HG03354 (cell line): ENCODE results near the gene SLC6A2.
"Not testable (repeated sequence)": the region's sequence is repeated elsewhere in the genome, so short reads cannot be mapped to it uniquely, and the experiment has no call there.

ENCODE experiments used
- ATAC-seq: cut with Tn5 transposase; IDR thresholded peaks from one replicate; pipeline ENCODE4 v1.9.1; 2021; ENCODE audit warnings: mild to moderate bottlenecking; ENCODE audit not compliant: unreplicated experiment, poor library complexity, severe bottlenecking

Gene SLC6A2

DNA sequence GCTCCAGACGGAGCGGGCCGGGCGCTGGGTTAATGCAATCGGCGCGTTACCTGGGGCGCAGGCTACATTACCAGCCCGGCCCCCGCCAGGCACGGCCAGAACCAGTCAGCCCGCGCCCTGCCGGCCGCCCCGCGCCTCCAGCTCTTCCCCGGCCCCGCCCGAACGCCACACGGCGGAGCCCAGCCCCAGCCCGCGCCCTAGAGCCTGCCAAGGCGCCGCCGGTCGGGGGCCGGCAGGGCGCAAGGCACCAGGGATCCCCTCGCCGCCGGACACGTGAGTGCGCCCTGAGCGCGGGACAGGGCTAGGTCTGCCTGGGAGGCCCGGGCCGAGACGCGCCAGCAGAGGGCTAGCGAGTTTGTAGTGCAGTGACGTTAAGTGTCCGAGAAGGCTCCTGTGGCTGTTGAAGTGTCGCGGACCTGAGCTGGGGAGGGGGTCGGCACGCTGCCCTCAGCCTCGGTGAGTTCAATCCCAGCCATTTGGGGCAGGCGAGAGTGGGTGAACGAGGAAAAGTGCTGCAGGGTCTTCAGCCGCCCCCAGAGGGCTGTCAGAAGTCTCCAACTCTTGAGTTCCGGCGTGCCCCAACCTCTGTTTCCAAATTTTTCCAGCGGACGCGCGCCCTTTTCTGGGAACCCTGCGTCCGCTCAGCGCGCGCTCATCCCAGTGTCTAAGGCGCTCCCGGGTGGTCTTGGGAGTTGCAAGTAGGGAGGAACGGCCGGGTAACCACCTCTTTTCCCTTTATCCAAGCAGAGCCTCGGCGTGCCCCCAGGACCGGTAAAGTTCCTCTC lies at the start of gene SLC6A2:
Gene SLC6A2, plus strand, starts transcription at position 92 of the 785 bp plus-strand sequence. CDS start 707 bp downstream, outside the sequence.
- no peak for ATAC-seq

DNA sequence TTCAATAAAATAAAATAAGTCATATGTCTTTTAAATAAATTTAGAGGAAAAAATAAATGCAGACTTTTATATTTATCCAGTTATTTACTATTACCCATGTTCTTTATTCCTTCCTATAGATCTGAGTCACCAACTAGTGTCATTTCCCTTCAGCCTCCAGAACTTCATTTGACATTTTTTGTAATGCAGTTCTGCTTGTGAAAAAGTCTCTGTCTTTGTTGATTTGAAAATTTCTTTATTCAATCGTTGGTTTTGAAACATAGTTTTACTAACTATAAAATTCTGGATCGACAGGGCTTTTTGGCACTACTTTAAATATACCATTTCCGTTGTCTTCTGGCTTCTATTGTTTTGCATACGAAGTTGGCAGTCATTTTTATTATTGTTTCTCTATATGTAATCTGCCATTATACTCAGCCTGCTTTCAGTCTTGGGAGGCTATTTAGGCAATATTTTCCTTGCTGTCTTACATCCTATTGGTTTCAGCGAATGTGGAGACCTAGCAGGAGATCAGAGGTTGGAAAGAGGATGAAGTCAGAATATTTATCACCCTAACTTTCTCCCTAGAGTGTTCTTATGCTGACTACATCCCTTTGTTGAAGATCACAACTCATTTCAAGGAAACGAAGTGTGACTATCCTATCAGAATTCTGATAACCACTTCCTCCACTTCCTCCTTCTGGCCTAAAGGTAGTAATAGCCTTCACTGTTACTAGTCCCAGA lies 42.0 kb upstream of the SLC6A2 start:
- no peak for ATAC-seq

DNA sequence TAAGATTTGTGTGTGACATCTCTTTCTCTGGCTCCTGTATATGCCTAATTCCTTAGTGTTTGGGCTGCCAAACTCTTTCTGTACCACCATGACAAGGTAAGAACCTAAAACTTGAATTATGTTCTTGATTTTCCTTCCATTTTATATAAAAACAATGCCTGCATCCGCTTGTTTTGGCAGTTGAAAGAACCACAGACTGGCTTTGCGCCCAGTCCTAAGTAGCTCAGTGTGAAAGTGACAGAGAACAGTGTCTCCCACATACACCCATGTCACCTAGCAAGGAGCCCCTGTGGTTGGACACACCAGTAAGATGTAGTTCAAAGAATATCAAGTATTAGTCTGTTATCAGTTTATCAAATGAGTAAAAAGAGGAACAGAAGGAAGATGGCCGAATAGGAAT lies 40.7 kb upstream of the SLC6A2 start:
- ATAC-seq = no peak

DNA sequence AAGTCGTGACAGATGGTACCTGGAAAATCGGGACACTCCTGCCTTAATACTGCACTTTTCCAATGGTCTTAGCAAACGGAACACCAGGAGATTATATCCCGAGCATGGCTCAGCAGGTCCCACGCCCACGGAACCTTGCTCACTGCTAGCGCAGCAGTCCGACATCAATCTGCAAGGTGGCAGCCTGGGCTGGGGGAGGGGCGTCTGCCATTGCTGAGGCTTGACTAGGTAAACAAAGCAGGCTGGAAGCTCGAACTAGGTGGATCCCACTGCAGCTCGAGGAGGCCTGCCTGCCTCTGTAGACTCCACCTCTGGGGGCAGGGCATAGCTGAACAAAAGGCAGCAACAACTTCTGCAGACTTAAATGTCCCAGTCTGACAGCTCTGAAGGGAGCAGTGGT lies 40.1 kb upstream of the SLC6A2 start:
- not testable (repeated sequence) for ATAC-seq

DNA sequence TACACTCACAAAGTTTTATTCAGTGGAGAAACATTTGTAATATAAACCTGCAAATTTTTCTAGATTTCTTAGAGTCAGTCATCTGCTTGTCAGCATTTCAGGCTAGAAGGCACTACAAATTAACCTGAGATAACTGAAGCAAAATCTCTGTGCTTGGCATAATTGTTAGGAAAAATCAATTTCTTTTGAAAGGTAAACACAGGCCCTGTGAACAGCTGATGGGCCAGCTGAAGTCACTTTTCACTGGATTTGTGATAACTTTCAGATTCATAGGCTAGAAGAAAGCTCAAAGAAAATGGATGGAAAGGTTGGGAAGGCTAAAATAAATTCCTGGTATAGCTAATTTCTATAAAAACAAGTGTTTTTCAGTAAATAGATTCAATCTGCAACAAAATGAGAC lies 34.0 kb upstream of the SLC6A2 start:
- ATAC-seq = no peak

DNA sequence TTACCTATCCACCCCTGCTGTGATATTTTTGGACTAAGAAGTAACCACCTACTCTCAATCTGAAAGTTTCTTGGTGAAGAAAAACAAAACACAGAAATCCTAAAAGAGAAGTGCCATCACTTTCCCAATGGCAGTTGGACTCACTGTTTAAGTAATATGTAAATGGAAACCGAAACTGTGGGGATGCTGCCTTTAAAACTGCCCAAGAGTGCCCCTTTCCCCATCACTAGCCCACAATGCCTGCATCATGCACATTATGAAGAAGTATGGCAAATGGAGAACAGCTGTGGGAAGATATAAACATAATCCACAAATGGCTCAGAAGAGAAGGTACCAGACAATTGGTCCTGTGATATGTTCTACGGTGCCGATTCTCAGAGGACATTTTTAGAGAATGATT lies 33.5 kb upstream of the SLC6A2 start:
- no peak for ATAC-seq

DNA sequence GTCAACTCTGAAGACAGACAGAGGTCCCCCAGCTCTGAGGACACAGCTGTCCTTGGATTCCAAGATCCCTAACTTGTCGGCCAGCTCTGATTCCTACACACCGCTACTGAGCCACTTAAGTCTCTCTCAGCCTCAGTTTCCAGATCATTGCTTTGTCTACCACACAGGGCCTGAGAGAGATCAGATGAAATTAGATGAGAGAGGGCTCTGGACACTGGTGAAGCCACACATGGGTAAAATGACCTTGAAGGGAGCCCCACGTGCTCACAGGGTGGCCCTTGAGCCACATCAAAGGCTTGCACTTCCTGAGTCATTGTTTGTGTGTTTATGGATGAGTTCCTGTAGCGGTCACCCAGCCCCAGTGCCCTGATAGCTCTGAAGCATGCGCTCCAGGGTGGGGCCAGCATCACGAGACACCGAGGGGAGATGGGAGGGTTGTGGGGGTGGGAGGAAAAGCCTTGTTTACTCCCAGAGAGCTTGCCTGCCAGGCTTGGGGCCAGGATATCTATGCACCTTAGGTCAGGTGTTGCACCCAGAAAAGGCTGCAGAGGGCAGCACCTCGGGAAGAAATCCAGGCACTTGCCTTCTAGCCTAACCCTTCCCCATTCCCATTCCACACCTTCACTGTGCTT lies 32.7 kb upstream of the SLC6A2 start:
- ATAC-seq = no peak

DNA sequence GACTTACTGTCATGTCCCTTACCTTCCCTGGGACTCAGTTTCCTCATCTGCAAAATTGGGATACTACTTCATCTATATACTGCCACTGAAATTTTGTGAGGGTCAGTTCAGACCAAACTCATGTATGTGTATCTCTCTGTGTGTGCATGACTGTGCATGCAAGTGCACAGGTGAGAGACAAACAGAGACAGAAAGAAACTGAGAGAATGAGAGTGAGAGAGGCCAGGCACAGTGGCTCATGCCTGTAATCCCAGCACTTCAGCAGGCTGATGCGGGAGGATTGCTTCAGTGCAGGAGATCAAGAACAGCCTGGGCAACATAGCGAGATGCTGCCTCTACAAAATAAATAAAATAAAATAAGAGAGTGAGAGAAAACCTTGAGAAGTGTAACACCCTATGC lies 32.1 kb upstream of the SLC6A2 start:
- ATAC-seq = no peak

DNA sequence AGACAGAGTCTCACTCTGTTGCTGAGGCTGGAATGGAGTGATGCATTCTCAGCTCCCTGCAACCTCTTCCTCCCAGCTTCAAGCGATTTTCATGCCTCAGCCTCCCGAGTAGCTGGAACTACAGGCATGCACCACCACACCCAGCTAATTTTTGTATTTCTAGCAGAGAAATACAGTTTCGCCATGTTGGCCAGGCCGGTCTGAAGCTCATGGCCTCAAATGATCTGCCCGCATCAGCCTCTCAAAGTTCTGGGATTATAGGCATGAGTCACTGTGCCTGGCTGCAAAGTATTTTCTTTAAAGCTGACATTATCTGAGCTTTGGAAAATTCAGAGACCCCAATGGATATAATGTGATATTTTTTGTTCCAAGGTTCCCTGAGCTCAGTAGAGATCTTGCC lies 31.1 kb upstream of the SLC6A2 start:
- ATAC-seq = no peak

DNA sequence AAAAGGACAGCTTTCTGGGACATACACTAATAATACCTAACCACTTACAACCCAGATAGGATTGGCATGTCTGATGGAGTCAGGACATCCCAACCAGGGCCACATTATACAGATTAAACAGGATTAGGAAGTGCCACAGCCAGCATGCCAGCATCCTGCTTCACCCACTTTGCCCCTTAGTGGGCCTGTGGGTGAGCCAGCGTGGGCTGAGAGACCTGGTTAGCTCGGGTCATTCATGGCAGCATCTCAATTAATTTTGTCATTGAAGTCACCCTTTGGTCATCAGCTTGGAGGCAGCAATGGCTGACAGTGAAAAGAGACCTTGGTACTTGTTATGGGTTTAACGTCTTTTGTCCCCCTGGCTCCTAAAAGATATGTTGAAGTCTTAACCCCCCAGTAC lies 29.9 kb upstream of the SLC6A2 start:
- no peak for ATAC-seq

DNA sequence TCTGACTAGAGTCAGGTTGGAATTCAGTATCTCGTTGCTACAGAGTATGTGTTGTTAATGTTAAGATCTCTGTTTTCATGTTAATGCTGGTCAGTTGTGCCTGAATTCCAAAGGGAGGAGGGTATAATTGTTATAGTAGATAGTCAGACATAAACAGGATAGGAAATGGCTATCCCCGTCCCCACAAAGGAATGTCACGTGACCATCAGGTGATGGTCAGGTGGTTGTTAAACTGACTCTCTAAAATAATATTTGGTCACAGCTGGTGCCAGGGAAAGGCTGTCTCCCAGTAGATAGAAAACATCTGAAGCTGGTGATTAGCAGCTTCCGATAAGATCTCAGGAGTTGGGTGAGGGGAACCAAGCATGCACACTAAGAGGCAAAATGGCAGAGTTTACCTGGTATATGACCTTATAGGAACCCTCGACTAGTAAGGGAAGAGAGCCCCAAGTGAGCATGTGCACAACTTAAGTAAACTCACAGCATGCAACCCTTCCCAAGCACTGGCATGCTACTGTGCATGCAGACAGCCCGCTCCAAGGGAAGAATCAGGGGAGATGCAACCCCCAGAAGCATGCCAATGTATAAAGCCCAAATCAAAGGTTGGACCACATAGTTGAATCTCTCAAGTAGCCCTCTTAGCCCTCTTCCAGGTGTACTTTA lies 27.4 kb upstream of the SLC6A2 start:
- no peak for ATAC-seq

DNA sequence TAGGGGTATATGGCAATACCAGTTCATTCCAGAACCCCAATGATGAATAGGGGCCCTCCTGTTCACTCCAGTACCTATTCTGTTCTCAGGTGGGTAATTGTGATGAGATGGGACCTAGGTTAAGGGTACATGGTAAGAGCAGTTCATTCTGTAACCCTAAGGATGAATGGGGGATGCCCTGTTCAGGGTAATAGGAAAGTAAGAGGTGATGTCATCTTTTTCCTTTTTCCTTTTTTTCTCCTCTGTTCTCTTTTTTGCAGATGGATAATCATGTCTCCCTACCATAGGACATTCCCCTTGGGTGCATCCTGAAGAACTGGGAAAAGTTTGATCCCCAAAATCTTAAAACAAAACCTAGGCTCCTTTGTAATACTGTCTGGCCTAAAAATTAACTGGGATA lies 25.0 kb upstream of the SLC6A2 start:
- ATAC-seq = no peak

DNA sequence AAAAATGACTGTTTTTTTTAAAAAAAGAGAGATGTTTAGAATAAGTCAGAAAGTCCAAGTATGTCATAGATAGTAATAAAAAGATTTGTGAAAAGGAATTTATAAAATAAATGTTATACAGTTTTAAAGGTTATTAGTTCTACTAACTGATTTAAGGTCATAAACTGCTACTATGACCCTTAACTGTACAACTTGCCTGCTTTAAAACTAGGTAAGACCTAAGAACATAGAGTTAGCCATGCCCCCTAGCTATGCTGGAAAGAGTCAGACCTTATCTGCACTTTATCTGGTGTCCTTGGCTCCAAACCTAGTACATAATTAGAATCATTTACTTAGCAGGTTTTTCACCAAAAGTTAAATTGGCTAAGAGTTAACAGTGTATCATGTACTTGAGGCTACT lies 23.5 kb upstream of the SLC6A2 start:
- no peak for ATAC-seq

DNA sequence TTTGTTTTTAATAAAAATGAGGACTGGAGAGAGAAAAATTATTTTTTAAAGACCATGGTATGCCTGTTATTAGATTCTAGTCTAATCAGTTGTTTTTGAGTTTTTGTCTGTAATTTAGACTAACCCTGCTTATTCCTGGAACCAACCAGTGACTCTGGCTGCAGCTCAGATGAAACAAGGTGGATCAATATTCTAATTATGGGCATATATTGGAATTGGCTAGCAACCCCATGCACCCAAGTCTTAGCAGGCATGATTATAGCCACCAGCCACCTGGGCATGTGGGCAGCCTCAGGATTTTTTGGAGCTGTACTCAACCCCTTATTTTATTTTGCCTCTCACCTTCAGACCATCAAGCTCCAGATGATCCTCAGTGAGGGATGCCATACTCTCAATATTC lies 21.6 kb upstream of the SLC6A2 start:
- ATAC-seq = no peak

DNA sequence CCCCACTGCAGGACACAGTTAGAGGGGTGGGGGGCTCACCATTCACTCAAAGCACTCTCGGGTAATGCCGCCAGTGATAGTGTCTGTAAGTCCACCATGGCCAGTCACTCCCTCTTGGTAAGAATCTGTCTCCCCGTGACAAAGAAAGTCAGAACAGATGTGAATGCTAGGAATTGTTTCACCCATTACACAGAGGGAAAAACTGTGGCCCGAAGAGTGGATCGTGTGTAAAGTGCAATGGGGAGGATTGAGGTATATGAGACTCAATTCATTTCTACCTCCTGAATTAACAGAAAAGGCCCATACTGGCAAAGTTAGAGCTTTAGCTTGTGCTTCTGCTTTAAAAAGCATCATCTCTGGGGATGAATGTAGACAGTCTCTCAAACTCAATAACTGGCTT lies 17.5 kb upstream of the SLC6A2 start:
- no peak for ATAC-seq

DNA sequence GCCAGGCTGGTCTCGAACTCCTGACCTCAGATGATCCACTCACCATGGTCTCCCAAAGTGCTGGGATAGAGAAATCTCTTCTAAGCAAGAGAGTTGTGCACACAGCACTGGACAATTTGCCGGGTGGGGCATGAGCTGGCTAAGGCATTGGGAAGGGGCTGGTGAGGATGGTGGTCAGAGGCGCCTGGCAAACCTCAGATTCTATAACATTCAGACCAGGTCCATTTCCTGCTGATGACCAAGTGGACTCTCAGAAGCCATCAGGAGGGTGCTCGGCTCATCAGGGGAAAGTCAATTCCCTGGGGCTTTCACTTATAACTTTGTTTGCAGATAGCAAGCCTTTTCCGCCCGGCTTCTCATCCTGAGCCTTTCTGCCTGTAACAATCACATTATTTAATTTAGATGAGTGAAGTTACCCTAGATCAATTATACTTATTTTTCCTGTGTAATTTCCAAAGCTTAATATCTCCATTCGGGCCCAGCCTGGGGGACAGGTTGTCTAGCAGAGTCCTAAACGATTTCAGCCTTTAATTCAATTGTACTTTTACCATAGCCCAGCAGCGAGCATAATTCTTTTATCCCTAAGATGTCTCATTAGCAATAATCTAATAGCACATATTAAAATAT lies 15.0 kb upstream of the SLC6A2 start:
- no peak for ATAC-seq

DNA sequence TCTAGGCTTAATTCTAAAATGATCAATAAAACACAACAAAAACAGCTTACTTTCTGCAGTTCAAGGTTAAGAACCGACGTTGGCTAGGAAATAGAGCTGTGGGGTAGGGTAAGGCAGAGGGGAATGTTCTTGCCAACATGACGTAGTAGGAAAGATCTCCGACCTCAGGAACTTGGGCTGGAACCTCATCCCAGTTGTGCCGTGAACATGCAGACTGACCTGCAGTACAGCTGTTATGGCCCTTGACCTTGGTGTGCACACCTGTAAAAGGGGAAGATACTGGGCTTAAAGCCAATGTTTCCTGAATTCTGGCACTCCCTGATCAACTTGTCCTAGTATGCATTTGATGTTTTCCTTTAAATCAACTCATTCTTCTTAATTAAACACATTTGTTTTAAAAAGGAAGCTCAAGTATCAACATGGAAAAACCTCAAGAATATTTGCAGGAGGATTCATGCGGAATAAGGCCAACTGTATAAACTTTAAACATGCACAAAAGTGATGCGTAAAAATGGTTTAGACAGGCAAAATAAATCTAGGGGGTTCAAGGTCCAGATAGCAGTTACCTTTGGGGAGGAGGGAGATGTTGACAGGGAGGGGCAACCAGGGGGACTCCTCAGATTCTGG lies 14.2 kb upstream of the SLC6A2 start:
- ATAC-seq = no peak

DNA sequence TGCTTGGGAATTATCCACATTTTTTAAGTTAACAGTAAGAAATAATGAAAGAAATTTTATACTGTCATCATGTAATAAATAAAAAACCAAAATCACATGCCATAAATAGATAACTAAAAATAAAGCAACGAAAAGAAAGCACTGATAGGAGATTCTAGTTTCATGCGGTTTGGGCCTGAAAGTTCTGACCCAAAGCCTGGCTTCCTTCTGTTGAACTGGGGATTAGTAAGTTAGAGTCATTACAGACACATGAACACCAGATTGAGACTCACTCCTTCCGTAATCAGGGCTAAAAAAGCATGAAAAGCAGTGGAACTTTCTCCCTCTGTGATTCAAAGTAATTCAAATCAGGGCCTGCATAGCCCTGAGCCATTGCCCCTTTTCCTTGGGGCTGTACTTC lies 13.2 kb upstream of the SLC6A2 start:
- no peak for ATAC-seq

DNA sequence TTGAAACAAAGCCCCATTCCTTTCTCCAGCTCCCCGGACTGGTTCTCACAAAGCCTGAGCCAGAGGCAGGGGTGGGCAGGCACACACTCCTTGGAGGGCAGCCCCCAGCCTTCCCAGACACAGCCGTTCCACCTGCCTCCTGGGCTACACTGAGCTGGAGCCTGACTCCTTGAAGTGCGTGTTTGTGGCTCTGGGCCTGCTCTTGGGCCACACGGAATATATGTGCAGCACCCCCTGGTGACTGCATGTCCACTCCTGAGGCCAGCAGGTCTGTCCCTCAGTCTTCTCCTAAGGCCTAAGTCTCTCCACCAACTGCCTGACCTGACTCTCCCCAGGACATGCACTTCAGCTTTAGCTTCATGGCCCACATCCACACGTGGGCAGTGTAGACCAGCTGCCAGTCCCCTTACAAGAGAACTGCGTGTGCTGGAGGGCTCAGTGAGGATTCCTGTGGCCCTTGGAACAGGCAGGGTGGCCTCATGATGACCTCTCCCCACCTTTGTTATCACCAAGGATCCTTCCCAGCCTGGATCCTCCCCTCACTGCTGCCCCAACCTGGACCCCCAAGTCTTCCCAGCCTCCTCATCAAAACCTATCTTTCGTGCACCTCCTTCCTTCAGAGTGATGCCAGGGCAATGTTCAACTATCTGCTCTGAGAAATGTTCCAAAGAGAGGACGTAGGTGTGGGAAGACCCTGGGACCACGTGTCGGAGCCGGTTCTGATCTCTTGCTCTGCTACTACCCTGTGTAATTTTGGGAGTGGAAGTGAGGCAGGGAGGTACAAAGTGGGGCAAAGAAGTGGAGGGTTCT lies 12.4 kb upstream of the SLC6A2 start:
- no peak for ATAC-seq
